ENCODE measurements around the gene MCC.
A peak's percentile ranks its signal among the peaks of the same experiment; 100 is the strongest.

Gene MCC

GRCh38 chr5:113446358-113446927 lies 41.8 kb downstream of the MCC start:
- ATAC-seq = no peak
- peak; percentile 44 for TF ChIP-seq ISL1 (CRISPR knock-in tag; IDR thresholded peaks at IDR 0.05)
- no peak for TF ChIP-seq PPARA (CRISPR knock-in tag; IDR thresholded peaks at IDR 0.05; ENCODE audit: borderline replicate concordance)
- no peak for TF ChIP-seq OSR1 (CRISPR knock-in tag; IDR thresholded peaks at IDR 0.05)
- TF ChIP-seq, protein P1, sequence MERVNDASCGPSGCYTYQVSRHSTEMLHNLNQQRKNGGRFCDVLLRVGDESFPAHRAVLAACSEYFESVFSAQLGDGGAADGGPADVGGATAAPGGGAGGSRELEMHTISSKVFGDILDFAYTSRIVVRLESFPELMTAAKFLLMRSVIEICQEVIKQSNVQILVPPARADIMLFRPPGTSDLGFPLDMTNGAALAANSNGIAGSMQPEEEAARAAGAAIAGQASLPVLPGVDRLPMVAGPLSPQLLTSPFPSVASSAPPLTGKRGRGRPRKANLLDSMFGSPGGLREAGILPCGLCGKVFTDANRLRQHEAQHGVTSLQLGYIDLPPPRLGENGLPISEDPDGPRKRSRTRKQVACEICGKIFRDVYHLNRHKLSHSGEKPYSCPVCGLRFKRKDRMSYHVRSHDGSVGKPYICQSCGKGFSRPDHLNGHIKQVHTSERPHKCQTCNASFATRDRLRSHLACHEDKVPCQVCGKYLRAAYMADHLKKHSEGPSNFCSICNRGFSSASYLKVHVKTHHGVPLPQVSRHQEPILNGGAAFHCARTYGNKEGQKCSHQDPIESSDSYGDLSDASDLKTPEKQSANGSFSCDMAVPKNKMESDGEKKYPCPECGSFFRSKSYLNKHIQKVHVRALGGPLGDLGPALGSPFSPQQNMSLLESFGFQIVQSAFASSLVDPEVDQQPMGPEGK (CRISPR knock-in tag; IDR thresholded peaks at IDR 0.05; ENCODE audit: borderline replicate concordance) = no peak
- no peak for TF ChIP-seq GLIS3 (CRISPR knock-in tag; IDR thresholded peaks at IDR 0.05)
- no peak for TF ChIP-seq ESRRG (CRISPR knock-in tag; IDR thresholded peaks at IDR 0.05)
- TF ChIP-seq ZFP30 (CRISPR knock-in tag; IDR thresholded peaks at IDR 0.05) = no peak
- no peak for TF ChIP-seq CSDC2 (CRISPR knock-in tag; IDR thresholded peaks at IDR 0.05)

- ATAC-seq = no peak
These were observed 51.1 kb downstream of the MCC start for GRCh38 chr5:113437111-113437510.

GRCh38 chr5:113435575-113435974 lies 52.7 kb downstream of the MCC start:
- no peak for TF ChIP-seq ARNTL (CRISPR knock-in tag; IDR thresholded peaks at IDR 0.05; ENCODE audit: borderline replicate concordance, low read depth)
- no peak for TF ChIP-seq ISL1 (CRISPR knock-in tag; IDR thresholded peaks at IDR 0.05)
- no peak for TF ChIP-seq BACH2 (CRISPR knock-in tag; IDR thresholded peaks at IDR 0.05; ENCODE audit: borderline replicate concordance)
- no peak for TF ChIP-seq SNAI2 (CRISPR knock-in tag; IDR thresholded peaks at IDR 0.05)
- no peak for TF ChIP-seq OSR1 (CRISPR knock-in tag; IDR thresholded peaks at IDR 0.05)
- TF ChIP-seq ZFP30 (CRISPR knock-in tag; IDR thresholded peaks at IDR 0.05) = no peak
- TF ChIP-seq ZNF70 (CRISPR knock-in tag; IDR thresholded peaks at IDR 0.05) = no peak
- no peak for TF ChIP-seq ZNF8 (CRISPR knock-in tag; IDR thresholded peaks at IDR 0.05)
- TF ChIP-seq, protein P2, sequence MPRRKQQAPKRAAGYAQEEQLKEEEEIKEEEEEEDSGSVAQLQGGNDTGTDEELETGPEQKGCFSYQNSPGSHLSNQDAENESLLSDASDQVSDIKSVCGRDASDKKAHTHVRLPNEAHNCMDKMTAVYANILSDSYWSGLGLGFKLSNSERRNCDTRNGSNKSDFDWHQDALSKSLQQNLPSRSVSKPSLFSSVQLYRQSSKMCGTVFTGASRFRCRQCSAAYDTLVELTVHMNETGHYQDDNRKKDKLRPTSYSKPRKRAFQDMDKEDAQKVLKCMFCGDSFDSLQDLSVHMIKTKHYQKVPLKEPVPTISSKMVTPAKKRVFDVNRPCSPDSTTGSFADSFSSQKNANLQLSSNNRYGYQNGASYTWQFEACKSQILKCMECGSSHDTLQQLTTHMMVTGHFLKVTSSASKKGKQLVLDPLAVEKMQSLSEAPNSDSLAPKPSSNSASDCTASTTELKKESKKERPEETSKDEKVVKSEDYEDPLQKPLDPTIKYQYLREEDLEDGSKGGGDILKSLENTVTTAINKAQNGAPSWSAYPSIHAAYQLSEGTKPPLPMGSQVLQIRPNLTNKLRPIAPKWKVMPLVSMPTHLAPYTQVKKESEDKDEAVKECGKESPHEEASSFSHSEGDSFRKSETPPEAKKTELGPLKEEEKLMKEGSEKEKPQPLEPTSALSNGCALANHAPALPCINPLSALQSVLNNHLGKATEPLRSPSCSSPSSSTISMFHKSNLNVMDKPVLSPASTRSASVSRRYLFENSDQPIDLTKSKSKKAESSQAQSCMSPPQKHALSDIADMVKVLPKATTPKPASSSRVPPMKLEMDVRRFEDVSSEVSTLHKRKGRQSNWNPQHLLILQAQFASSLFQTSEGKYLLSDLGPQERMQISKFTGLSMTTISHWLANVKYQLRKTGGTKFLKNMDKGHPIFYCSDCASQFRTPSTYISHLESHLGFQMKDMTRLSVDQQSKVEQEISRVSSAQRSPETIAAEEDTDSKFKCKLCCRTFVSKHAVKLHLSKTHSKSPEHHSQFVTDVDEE (CRISPR knock-in tag; IDR thresholded peaks at IDR 0.05) = no peak
- no peak for TF ChIP-seq PPARA (CRISPR knock-in tag; IDR thresholded peaks at IDR 0.05; ENCODE audit: borderline replicate concordance)
- TF ChIP-seq CSDC2 (CRISPR knock-in tag; IDR thresholded peaks at IDR 0.05) = no peak
- TF ChIP-seq, protein P3, sequence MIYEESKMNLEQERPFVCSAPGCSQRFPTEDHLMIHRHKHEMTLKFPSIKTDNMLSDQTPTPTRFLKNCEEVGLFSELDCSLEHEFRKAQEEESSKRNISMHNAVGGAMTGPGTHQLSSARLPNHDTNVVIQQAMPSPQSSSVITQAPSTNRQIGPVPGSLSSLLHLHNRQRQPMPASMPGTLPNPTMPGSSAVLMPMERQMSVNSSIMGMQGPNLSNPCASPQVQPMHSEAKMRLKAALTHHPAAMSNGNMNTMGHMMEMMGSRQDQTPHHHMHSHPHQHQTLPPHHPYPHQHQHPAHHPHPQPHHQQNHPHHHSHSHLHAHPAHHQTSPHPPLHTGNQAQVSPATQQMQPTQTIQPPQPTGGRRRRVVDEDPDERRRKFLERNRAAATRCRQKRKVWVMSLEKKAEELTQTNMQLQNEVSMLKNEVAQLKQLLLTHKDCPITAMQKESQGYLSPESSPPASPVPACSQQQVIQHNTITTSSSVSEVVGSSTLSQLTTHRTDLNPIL (CRISPR knock-in tag; IDR thresholded peaks at IDR 0.05; ENCODE audit: low read depth) = no peak
- TF ChIP-seq TCF4 (CRISPR knock-in tag; IDR thresholded peaks at IDR 0.05; ENCODE audit: borderline replicate concordance) = no peak
- TF ChIP-seq, protein P1 (CRISPR knock-in tag; IDR thresholded peaks at IDR 0.05; ENCODE audit: borderline replicate concordance) = no peak
- no peak for TF ChIP-seq RARB (CRISPR knock-in tag; IDR thresholded peaks at IDR 0.05)
- no peak for TF ChIP-seq TOX (CRISPR knock-in tag; IDR thresholded peaks at IDR 0.05; ENCODE audit: borderline replicate concordance)
- no peak for ATAC-seq

More at GRCh38 chr5:113437111-113437510, 51.1 kb downstream of the MCC start:
- no peak for TF ChIP-seq ZFP30 (CRISPR knock-in tag; IDR thresholded peaks at IDR 0.05)
- TF ChIP-seq CSRNP3 (CRISPR knock-in tag; IDR thresholded peaks at IDR 0.05) = no peak
